LoVo (cell line): ENCODE results near the gene RNF152.
"Not testable (repeated sequence)": the region's sequence is repeated elsewhere in the genome, so short reads cannot be mapped to it uniquely, and the experiment has no call there.

Source experiments
- DNase-seq: peaks from one replicate; pipeline ENCODE4 v3.0.0-alpha.2; 2016; ENCODE audit warnings: low spot score

RNF152 gene

DNA sequence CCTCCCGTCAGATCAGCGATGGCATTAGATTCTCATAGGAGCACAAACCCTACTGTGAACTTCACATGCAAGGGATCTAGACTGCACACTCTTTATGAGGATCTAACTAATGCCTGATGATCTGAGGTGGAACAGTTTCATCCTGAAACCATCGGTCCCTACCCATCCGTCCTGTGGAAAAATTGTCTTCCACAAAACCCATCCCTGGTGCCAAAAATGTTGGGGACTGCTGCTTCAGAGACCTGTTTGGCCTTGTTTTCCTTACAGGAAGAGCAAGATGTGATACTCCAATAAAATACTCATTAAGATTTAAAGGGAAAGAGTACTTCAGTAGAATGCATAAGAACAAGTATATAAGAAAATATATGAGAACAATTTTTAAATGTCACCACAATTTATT, 71.1 kb downstream of the RNF152 start:
- DNase-seq = no peak

- no peak for DNase-seq
These were observed 71.9 kb downstream of the RNF152 start for GRCh38 chr18:61820882-61821281.

GRCh38 chr18:61817086-61817485, 75.7 kb downstream of the RNF152 start:
- DNase-seq = no peak

GRCh38 chr18:61815885-61816470, 76.8 kb downstream of the RNF152 start:
- DNase-seq = no peak

- DNase-seq = no peak
These were observed 84.5 kb downstream of the RNF152 start for GRCh38 chr18:61808286-61808685.

DNA sequence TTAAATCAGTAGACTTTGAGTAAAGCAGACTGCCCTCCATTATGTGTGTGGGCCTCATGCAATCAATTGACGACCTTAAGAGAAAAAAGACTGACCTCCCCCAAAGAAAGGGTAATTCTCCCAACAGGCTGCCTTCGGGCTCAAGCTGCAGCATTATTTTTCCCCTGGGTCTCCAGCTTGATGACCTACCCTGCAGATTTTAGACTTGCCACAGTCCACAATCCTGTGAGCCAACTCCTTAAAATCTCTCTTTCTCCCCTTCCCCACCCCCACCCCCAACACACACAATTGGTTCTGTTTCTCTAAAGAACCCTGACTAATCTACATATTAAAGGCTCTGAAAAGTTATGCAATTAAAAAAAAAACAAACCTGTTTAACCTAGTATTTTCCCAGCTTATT, 89.4 kb downstream of the RNF152 start:
- no peak for DNase-seq

DNA sequence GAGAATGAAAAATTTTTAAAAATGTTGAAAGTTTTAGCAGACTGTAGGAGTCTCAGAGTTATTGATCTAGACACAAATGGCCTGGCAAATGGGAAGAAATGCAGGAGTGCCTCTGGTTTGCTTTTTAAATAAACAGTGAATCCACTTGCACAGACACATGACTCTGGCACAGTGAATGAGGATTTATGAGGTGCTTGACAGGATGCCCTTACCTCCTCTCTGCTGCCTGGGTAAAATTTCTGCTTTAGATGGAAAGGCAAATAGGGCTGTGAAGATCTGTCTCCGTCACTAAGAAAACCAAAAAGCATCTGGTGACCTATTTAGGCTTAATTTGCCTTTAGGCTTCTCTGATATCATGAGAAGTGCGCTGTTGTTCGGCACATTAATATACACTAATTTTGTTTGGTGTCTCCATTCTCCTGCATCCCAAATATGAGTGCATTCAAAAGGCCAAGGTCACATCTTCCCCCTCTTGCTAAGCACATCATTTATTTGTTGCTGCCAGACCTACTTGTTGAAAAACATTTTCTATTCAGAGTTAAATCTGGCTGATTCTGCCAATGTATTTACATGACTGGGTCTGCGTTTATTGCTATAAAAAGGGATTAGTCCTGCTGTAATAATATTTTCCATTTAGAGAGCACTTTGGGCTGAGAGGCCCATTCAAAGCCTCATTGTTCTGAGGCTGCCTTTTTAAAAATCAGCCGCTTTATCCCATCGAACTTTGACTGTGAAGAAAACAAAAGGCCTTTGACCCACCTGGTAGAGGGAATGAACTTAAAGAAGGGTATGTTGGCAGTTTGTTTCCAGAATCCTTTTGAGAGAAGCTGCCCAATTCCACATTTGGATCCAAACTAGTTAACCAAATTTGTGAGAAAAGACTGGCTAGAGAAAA, 94.9 kb downstream of the RNF152 start:
- DNase-seq = no peak

GRCh38 chr18:61791031-61791430, 101.8 kb downstream of the RNF152 start:
- no peak for DNase-seq

- not testable (repeated sequence) for DNase-seq
These were observed 105.7 kb downstream of the RNF152 start for GRCh38 chr18:61787011-61787670.

DNA sequence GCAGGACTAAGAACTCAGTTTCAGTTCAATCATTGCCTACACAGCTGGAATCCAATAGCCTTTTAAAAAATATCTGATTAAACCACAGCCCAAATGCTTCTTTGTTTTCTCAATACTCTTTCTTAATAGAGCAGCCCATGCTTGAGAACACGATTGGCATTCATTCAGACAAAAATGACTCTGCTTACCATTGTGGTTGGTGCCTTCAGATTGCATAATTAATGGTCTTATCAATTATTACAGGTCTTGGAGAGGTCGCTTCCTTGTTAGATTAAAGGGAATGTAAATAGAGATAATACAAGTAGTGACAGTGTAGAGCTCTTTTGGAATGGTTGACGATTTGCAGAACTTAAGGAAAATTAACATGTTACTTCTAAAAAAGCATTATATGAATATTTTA, 107.2 kb downstream of the RNF152 start:
- no peak for DNase-seq

GRCh38 chr18:61784834-61785233, 108.0 kb downstream of the RNF152 start:
- DNase-seq = no peak

DNA sequence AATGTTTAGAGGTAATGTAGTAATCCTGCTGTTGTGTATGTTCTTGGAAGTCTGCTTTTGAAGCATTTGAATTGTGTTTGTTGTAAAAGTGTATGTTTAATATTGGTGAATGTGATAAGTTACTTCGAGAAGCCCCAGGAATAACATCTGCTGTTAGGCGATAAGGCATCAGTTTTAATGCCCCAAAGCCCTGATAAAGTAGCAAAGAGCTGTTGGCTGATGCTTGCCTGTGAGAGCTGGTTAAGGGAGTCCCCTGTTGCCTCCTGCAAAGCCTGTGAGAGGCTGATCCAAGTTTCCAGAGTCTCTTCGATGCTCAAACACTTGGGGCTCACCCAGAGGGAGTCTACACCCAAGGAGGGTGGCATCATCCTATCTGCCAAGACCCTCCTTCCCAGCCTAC, 110.3 kb downstream of the RNF152 start:
- DNase-seq = no peak

- not testable (repeated sequence) for DNase-seq
These were observed 116.6 kb downstream of the RNF152 start for GRCh38 chr18:61776201-61776600.

- no peak for DNase-seq
These were observed 118.0 kb downstream of the RNF152 start for GRCh38 chr18:61774846-61775245.

GRCh38 chr18:61772293-61772848, 120.4 kb downstream of the RNF152 start:
- DNase-seq = no peak

DNA sequence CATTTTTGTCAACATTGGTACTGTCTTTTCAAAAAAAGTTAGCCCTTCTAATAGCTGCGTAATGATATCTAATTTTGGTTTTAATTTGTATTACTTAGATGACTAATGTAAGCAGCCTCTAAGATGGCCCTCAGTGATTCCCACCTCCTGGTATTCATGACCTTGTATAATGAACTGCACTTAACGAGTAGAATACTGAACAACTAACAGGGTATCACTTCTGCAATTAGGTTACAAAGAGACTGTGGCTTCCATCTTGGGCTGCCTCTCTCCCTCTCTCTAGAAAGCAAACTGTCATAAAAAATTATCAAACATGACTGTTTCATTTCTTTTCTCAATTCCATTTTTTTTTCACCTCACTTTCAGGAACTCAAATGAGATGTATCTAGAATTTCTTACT, 120.9 kb downstream of the RNF152 start:
- DNase-seq = no peak

DNA sequence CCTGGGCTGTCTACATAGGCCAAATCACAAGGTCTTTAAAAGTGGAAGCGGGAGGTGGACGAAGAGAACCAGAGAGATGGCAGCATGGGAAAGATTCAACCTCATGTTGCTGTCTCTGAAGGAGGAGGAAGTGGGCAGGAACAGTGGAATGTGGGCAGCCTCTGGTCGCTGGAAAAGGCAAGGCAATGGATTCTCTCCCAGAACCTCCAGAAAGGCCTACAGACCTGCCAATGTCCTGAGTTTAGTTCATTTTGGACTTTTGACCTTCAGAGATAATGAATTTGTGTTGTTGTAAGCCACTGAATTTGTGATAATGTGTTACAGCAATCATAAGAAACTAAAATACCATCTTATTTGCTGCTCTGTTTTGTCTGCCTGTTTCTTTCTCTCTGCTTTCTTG, 122.5 kb downstream of the RNF152 start:
- DNase-seq = no peak

DNA sequence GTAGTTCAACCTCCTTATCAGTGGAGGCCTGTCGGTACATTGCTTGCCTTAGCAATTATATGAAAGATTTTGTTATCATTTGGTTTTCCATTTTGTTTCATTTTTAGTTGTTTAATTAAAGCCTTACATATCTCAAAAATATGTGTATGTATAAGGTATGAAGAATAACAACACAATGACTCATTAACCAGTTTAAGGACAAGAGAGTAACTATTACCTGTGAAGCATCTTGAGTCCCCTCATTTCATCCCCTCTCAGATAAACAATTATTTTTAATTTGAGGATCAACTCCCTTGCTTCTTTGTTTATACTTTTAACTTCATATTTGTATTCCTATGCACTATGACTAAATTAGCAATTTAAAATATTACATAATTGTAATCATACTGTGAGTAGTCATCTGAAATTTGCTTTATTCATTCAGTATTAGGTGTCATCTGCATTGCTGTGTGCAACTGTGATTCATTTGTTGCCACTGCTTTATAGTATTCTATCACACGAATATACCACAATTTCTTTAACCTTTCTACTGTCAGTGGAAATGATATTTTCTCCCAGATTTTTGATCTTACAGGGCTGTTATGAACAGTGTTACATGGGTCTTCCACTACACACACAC, 126.4 kb downstream of the RNF152 start:
- DNase-seq = no peak

GRCh38 chr18:61765097-61765496, 127.7 kb downstream of the RNF152 start:
- no peak for DNase-seq

GRCh38 chr18:61764381-61764780, 128.4 kb downstream of the RNF152 start:
- DNase-seq = no peak

DNA sequence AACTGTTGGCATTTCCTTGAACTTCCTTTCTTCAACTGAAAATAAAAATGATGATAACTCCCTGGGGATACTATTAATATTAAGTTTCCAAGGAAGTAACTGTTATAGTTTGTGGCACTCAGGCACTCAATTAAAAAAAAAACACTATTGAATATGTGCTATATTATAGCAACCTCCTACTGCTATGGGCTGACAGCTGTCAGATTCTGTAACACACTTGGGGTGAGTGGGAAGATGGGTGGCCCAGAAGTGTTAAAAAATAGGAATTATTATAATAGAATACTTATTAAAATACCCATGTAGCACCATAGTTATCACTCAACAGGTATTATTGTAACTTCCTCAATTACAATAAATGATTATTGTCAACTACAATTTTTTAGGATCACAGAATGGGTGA, 130.9 kb downstream of the RNF152 start:
- DNase-seq = no peak
